ENCODE data around the gene HOMER3.

The HOMER3 gene

GRCh38 chr19:18900700-18901481 is 40.1 kb downstream of the HOMER3 start:
- no peak for DNase-seq (ENCODE audit: low spot score)

GRCh38 chr19:18899624-18900560 is 41.1 kb downstream of the HOMER3 start:
- DNase-seq (ENCODE audit: low spot score): no peak

GRCh38 chr19:18898607-18899408 is 42.2 kb downstream of the HOMER3 start:
- no peak for DNase-seq (ENCODE audit: low spot score)

GRCh38 chr19:18898081-18898606 is 42.9 kb downstream of the HOMER3 start:
- no peak for DNase-seq (ENCODE audit: low spot score)

GRCh38 chr19:18897094-18898029 is 43.7 kb downstream of the HOMER3 start:
- DNase-seq (ENCODE audit: low spot score): no peak

- no peak for DNase-seq (ENCODE audit: low spot score)
Measured at GRCh38 chr19:18896421-18896841, 44.6 kb downstream of the HOMER3 start.

GRCh38 chr19:18895824-18896341 is 45.1 kb downstream of the HOMER3 start, which contains the start of gene CERS1:
TSS of gene CERS1 (minus strand) at chr19:18896158. CDS start at chr19:18896072, 86 bp downstream.
- no peak for DNase-seq (ENCODE audit: low spot score)

GRCh38 chr19:18895038-18895823 is 45.8 kb downstream of the HOMER3 start:
- no peak for DNase-seq (ENCODE audit: low spot score)

- DNase-seq (ENCODE audit: low spot score): no peak
Measured at GRCh38 chr19:18894254-18895037, 46.6 kb downstream of the HOMER3 start.

GRCh38 chr19:18893587-18894253 is 47.3 kb downstream of the HOMER3 start:
- no peak for DNase-seq (ENCODE audit: low spot score)

- no peak for DNase-seq (ENCODE audit: low spot score)
Measured at GRCh38 chr19:18889949-18890745, 50.9 kb downstream of the HOMER3 start.

- DNase-seq (ENCODE audit: low spot score): no peak
Measured at GRCh38 chr19:18886972-18887371, 54.0 kb downstream of the HOMER3 start.

- DNase-seq (ENCODE audit: low spot score): no peak
Measured at GRCh38 chr19:18883526-18884304, 57.3 kb downstream of the HOMER3 start.

- DNase-seq (ENCODE audit: low spot score): no peak
Measured at GRCh38 chr19:18881491-18881890, 59.5 kb downstream of the HOMER3 start.

- no peak for DNase-seq (ENCODE audit: low spot score)
Measured at GRCh38 chr19:18879579-18880373, 61.2 kb downstream of the HOMER3 start.
